GM18870 (cell line): Measurements from ENCODE around the gene ANKRD44.
"Not testable (repeated sequence)": the region's sequence is repeated elsewhere in the genome, so short reads cannot be mapped to it uniquely, and the experiment has no call there.

Experiments
- ATAC-seq: cut with Tn5 transposase; IDR thresholded peaks from one replicate; pipeline ENCODE4 v1.9.1; 2021; ENCODE audit warnings: moderate library complexity; ENCODE audit not compliant: unreplicated experiment

The ANKRD44 gene

DNA sequence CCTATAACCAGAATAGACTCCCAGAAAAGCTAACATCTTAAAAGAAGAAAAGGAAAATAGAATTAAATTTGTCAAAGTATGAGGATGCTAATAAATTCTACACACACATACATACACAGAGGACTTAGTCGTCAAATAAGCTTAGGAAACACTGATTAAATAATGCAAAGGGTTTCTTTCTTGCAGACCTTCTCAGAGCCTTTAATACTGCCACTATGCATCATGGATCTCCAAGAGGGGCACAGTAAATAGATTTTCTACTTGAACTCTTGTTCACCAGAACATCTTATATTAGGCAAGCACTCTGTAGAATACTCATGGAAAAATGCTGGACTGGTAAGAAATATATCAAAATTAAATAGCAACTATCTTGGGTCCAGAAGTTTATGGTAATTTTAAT is 69.4 kb downstream of the ANKRD44 start:
- no peak for ATAC-seq

GRCh38 chr2:197240421-197241041 is 70.0 kb downstream of the ANKRD44 start:
- no peak for ATAC-seq

GRCh38 chr2:197240018-197240417 is 70.6 kb downstream of the ANKRD44 start:
- not testable (repeated sequence) for ATAC-seq

DNA sequence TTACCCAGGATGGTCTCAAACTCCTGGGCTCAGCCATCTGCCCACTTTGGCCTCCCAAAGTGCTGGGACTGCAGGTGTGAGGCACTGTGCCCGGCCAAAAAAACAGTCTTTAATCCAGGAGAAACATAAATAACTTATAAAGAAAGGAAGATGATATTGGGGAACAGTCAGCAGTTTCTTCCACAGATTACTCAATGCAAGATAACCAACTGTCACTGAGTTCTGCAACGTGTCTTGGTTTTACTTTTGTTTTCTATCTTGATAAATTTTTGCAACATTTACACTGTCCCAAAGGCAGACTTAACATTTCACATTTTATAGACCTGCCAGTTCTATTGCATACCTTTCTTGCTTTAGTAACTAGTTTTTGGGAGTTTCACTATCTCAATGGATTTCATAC is 71.1 kb downstream of the ANKRD44 start:
- peak; percentile 76 for ATAC-seq

GRCh38 chr2:197238043-197238365 is 72.6 kb downstream of the ANKRD44 start:
- peak; percentile 53 for ATAC-seq

DNA sequence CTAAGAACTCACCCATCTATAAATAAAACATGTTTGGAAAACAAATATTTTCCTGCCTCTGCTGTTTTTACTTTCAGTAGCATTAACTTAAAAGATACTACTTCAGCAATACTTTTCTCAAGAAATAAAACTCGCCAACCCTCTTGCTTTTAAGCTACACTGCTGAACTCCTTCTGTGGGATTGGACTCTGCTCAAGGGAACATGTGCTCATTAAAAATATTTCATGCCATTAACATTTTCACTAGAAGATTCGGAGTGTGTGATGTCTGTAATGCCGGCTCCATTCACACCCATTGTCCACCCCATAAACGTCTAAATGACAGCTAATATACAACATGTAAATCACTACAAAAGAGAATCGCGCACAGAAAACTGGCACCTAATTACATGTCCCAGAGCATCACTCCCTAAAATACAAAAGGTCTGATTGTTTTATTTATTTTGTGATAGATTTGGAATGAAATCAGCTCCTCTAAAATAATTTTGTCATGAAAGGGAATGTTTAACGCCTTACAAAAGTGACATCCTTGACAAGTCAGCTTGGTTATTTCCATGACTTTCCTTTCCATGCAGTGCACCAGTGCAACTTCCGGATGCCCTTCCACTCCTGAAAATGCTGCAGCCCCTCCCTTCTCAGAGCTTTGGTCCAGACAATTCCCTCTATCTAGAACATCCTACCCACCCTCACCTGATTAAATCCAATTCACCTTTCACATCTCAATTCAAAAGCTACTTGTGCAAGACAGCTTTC is 73.1 kb downstream of the ANKRD44 start:
- ATAC-seq, result no peak

- ATAC-seq, result no peak
Measured at GRCh38 chr2:197236816-197237215, 73.8 kb downstream of the ANKRD44 start.

GRCh38 chr2:197236159-197236558 is 74.4 kb downstream of the ANKRD44 start:
- no peak for ATAC-seq

GRCh38 chr2:197235711-197236110 is 74.9 kb downstream of the ANKRD44 start:
- no peak for ATAC-seq

DNA sequence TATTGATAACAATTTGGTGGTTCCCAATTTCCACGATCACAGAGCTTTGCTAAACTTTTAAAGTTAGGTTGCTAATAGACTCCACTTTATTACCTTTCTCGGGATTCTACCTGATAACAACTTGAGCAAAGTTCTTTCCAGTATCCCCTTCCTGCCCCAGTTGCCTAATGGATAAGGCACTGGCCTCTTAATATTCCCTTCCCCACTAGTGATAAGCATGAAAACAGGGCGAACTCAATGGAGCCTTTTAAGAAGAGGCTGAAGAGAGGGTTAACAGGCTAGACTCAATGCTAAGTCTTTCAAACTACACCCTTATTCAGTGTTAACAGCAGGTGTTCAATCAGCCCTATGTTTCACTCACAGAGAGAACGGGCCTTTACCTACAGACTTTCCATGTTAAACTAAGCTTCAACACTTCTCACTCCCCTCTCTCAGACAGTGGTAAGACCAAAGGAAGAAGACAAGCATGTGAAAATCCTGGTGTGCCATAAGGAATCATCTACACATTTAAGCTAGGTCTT is 75.8 kb downstream of the ANKRD44 start:
- ATAC-seq, result no peak

DNA sequence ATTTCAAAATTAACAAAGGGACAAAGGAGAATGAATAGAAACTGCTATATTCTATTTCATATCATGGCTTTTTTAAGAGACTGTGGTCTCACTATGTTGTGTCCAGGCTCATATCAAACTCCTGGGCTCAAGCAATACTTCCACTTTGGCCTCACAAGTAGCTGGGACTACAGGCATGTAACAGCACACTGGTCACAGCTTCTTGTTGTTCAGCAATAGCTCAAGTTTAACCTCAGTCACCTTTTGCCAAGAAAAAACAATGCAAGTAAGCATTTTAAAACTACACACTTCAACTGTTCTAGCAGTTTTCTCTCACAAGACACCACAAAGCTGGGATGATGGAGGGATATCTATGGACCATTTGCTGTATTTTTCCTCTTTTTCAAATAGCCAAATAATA is 77.1 kb downstream of the ANKRD44 start:
- ATAC-seq, result no peak

DNA sequence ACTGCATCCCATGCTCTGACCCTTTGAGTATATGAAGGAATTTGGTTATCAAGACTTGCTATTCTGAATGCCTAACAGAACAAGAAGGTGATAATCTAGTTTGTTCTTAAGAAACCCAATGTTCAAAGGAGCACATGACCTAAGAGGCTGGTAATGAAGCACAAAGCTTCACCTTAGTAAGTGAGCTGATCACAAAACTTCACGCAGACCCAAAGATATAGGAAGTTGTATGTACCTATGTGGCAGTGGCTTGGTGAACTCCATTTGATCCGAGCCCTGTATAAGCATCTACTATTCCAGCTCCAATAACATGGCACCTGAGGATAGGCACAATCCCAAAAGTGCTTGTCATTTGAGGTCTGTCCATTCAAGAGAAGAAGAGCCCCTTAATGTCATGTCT is 78.6 kb downstream of the ANKRD44 start:
- ATAC-seq, result no peak

DNA sequence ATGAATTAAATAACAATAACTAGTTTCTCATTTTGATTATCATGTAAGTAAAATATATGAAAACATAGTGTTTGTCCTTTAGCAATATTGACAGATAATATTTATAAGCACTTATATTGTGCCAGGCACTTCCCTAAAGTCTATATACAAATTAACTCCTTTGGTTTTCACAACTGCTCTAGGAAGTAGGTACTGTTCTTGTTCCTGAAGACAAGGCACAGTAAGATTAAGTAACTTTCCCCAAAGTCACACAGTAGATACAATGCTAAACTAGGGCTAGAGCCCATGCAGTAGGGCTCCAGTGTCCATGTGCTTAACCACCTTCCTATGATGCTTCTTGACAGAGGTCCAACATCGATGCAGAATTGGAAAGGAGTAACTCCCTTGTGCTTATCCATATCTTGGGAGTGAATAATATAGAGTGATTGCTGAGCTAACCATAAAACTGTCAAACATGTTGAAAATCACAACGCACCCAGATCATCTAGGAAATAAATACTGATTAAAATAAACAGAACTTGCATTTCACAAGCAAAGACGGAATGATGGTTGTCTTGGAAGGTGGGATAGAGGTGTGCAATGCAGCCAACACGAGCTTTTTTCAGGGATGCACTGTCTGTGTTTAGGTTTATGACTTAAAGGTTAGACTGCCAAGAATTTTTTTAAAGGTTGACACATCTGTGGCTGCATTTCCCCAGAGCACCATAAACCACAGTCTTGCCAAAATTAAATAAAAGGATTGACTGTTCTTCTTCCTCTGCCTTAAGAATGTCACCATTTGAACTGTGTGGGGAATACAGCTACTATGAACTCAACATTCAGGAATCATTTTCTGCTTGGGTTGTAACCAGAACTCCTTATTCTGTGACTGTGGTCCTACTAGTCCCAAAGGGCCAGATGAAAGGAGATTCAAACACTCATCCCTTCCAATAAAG is 80.8 kb downstream of the ANKRD44 start:
- no peak for ATAC-seq

DNA sequence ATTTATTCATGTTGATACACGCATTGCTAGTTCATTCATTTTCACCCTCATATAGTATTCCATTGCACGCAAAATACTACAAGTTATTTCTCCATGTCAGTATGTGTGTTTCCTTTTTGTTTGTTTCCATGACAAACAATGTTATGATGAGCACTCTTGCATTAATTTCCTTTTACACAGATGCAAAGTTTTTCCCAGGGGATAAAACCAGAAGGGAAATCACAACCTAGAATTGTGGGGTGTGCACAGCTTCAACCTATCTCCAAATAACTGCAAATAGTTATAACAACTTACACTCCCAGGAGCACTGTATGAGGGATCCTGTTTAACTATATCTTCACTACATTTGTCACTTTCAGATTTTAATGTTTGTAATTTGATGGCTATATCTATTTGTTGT is 87.1 kb downstream of the ANKRD44 start:
- ATAC-seq, result no peak

- no peak for ATAC-seq
Measured at GRCh38 chr2:197219636-197220035, 90.9 kb downstream of the ANKRD44 start.

DNA sequence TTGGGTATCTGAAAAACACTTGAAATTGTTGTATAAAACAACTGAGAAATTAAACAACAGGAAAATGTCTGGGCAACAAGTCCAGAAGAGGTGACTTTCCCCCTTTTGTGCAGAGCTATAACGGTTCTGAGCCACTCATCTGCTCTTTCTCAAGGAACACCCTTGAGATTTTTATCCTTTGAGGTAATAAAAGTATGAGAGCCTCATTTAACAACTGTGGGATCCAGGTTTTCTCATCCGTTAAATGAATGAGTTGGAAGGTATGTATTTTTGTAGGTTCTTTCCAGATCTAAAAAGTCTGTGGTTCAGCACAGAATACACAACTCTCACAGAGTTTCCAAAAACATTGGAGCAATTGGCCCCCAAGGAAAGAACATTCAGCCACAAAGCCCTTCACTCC is 93.0 kb downstream of the ANKRD44 start:
- ATAC-seq, result no peak

- peak; percentile 73 for ATAC-seq
Measured at GRCh38 chr2:197216361-197216979, 94.1 kb downstream of the ANKRD44 start.

DNA sequence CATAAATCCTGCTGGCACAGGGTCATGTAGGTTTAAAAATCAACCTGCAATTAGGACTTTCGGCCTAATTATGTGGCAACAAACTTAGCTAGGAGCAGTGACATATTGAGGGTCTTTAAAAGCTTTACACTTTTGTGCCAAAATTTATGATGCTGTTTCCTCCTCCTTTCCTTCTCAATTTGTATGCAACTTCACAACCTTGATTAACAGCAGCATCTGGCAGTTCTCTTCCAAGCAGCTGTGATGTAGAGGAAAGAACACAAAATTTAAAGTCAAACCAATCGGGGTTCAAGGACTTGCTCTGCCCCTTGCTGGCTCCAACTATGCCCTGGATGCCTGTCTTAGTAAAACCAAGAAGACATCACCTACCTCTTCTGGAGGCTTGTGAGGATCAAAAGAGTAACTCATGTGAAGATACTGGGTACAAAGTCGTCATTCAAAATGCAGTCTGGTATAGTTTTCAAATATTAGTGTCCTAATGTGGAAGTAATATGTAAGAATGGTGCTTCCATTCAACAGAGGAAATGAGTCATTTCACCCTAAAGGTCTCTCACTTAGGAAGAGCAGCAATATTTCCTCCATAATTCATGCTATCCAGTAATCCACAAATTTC is 94.7 kb downstream of the ANKRD44 start:
- ATAC-seq, result peak; percentile 27

DNA sequence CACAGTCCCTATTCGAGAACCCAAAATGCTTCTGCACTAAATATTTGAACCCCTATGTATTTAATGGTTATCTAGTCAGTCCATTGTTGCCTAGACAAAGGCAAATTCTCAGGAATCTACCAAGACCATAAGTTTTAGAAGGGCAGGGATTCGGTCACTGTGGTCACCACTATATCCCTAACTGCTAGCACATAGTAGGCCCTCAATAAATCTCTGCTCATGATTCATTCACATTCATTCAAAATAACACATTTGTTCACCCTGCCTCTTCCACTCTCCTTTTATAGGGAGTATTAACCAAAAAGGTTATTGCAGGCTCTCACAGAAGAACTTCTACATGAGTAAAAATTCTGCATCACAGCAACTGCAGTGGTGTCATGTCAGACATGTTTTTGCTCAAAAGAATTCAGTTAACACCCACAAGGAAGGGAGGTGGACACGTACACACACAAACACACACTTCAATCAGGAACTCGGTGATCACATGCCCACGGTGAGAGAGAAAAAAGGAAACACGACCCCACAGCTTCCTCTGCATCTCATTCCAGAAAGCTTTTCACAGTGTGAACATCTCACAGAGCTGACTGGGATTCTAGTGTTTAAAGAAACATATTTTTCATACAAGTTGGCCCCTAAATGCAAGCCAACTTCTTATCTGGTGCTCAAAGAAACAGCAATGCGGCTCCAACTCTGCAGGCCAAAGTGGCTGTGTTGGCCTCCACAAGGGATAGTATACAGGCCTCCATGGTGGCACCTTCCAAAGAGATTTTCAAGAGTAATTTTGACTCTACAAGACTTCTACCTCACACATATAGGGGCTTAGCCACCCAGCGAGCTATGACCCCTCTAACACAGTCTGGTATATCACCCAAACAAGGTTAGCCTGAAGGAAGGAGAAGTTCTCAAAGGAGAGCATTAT is 98.0 kb downstream of the ANKRD44 start:
- ATAC-seq, result no peak
